ENCODE measurements around the gene TTC9. TPM values are rescaled to one million over a fixed set of nuclear protein-coding genes. Genes with fewer than 3 reads are reported as not detected.

Gene TTC9
- total RNA-seq, 6 donors from 2014 or later, result 3.1 to 8.6 (median 6.2) TPM

GRCh38 chr14:70599345-70599744, 42.4 kb upstream of the TTC9 start:
- Histone ChIP-seq H3K4me1 (peaks cover 17 to 23% (median 17%) of the 10 kb centered on the region in 4 donors), H3K4me3 (peak overlapping the region in 2 of 4 donors; percentile 63 to 70), H3K9me3 (no peaks in the 10 kb centered on the region), H3K27me3 (no peaks in the 10 kb centered on the region), H3K27ac (no peak overlapping the region), H3K36me3 (peaks cover 5 to 23% (median 16%) of the 10 kb centered on the region in 4 donors)
- TF ChIP-seq POLR2A (IDR thresholded peaks at IDR 0.05) (no peak), EP300 (IDR thresholded peaks at IDR 0.05) (no peak), POLR2AphosphoS5 (IDR thresholded peaks at IDR 0.05) (no peak), CTCF (IDR thresholded peaks at IDR 0.05) (no peak)
- ATAC-seq (ENCODE audit: low FRiP score in 2 of 2) (no peak), DNase-seq (no peak)
- WGBS, 2 donors, result 41 to 55% methylated on average over 1 of the region's 1 CpG

DNA sequence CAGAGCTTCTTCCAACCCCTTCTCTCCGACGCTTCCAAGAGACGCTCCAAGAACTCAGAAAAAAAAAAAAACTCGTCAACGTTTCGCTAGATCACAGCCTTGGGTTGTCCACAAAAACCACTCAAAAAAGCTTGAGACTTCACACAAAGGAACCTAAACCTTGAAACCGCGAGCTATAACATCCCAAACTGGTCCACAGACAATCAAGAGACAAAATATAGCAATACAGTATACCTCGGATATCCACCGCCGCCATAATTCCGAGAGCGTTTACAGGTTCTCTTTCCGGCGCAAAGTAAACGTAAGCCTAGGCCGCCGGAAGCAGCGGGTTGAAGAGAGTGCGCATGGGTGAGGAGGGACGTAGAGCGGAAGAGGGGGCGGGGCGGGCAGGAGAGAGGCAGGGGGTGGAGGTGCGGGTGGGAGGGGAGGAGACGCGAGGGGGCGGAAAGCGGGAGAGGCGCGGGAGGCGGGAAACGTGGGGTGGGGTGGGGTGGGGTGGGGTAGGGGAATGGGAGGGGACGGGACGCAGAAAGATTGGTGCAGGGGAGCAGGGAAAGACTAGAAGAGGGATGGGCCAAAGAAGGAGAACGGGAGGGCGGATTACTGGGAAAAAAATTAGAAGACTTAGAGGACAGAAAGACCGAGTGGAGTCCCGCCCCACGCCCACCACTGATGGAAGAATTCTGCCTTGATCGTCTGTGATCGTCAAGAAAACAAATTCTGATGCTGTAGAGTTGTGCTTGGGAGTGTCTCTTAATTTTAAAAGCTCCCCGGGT, 41.1 kb upstream of the TTC9 start, which contains the start of gene MED6:
MED6 (minus strand) TSS at position 274 of the 776 bp plus-strand sequence; CDS start at position 256, 18 bp downstream.
- no peak for TF ChIP-seq CTCF (IDR thresholded peaks at IDR 0.05)
- TF ChIP-seq EP300 (IDR thresholded peaks at IDR 0.05), result no peak
- TF ChIP-seq POLR2A (IDR thresholded peaks at IDR 0.05), result peak in 1 of 4 donors; percentile 45
- peak; percentile 43 to 90 for TF ChIP-seq POLR2AphosphoS5 (IDR thresholded peaks at IDR 0.05)
- H3K27ac ChIP-seq, result peak within 1 kb of the TSS; percentile 62 to 87 (median 79)
- DNase-seq, result peak; percentile 86 to 87
- no peaks in the 10 kb centered on the region for H3K9me3 ChIP-seq
- H3K27me3 ChIP-seq, result no peaks in the 10 kb centered on the region
- peaks cover 0 to 11% (median 5%) of the 10 kb centered on the region in 4 donors for H3K36me3 ChIP-seq
- peaks cover 17 to 23% (median 17%) of the 10 kb centered on the region in 4 donors for H3K4me1 ChIP-seq
- WGBS, 2 donors, result 1% methylated on average over 41 to 43 of the region's 43 CpGs
- peak; percentile 97 to 98 for ATAC-seq (ENCODE audit: low FRiP score in 2 of 2)
- H3K4me3 ChIP-seq, result peak within 1 kb of the TSS; percentile 63 to 83 (median 72)

DNA sequence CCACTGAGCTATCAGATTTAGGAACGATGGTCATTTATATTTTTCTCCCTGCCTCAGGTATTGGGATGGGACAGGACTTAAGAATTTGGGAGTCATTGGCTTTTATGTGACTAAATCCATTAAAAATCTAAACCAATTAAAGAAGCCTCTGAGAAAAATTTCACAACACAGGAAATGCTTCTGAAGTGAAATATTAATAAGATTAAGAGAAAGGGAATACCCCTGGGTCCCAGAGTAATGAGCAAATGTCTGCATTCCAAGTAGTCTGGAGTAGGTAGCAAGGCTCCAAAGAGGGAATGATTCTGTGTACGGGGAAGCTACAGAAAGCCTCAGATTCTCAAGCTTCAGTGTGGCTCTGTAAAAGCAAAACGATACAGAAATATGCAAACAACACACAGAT, 40.6 kb upstream of the TTC9 start:
- no peaks in the 10 kb centered on the region for H3K9me3 ChIP-seq
- ATAC-seq (ENCODE audit: low FRiP score in 2 of 2) (peak in 1 of 2 donors; percentile 82), DNase-seq (no peak)
- H3K4me1 ChIP-seq, result peaks cover 17 to 23% (median 17%) of the 10 kb centered on the region in 4 donors
- H3K36me3 ChIP-seq, result peaks cover 0 to 5% (median 2%) of the 10 kb centered on the region in 4 donors
- H3K27ac ChIP-seq, result peak overlapping the region; percentile 32 to 87 (median 79)
- TF ChIP-seq CTCF (IDR thresholded peaks at IDR 0.05) (no peak), POLR2A (IDR thresholded peaks at IDR 0.05) (no peak), POLR2AphosphoS5 (IDR thresholded peaks at IDR 0.05) (no peak), EP300 (IDR thresholded peaks at IDR 0.05) (no peak)
- H3K4me3 ChIP-seq, result peak overlapping the region; percentile 40 to 83 (median 66)
- H3K27me3 ChIP-seq, result no peaks in the 10 kb centered on the region
- 39 to 43% methylated on average over 3 of the region's 3 CpGs for WGBS, 2 donors

- 80 to 98% methylated on average over 2 of the region's 2 CpGs for WGBS, 2 donors
- no peak overlapping the region for H3K4me3 ChIP-seq
Observed at GRCh38 chr14:70602254-70602653, 39.5 kb upstream of the TTC9 start.

GRCh38 chr14:70611216-70611615, 30.5 kb upstream of the TTC9 start:
- Histone ChIP-seq H3K9me3 (no peaks in the 10 kb centered on the region), H3K36me3 (no peaks in the 10 kb centered on the region), H3K27me3 (no peaks in the 10 kb centered on the region), H3K4me1 (no peaks in the 10 kb centered on the region), H3K4me3 (no peak overlapping the region), H3K27ac (no peak overlapping the region)
- no peak for DNase-seq
- TF ChIP-seq EP300 (IDR thresholded peaks at IDR 0.05) (no peak), CTCF (IDR thresholded peaks at IDR 0.05) (no peak), POLR2AphosphoS5 (IDR thresholded peaks at IDR 0.05) (no peak), POLR2A (IDR thresholded peaks at IDR 0.05) (no peak)
- 64 to 67% methylated on average over 3 of the region's 3 CpGs for WGBS, 2 donors
- ATAC-seq (ENCODE audit: low FRiP score in 2 of 2), result no peak

More at GRCh38 chr14:70602254-70602653, 39.5 kb upstream of the TTC9 start:
- H3K27me3 ChIP-seq, result no peaks in the 10 kb centered on the region
- H3K36me3 ChIP-seq, result no peaks in the 10 kb centered on the region
- no peaks in the 10 kb centered on the region for H3K9me3 ChIP-seq
- H3K27ac ChIP-seq, result no peak overlapping the region
- ATAC-seq (ENCODE audit: low FRiP score in 2 of 2) (no peak), DNase-seq (no peak)
- peaks cover 17 to 23% (median 17%) of the 10 kb centered on the region in 4 donors for H3K4me1 ChIP-seq
- no peak for TF ChIP-seq POLR2A (IDR thresholded peaks at IDR 0.05)

Data from upper lobe of left lung (tissue), 6 donors.